Peyer's patch (tissue), 4 donors: ENCODE measurements around the gene SPHK2.
A peak's percentile ranks its signal among the peaks of the same experiment; 100 is the strongest.

Experiments
- POLR2A ChIP-seq, 2 donors: fragments of 450-650 bp; IDR thresholded peaks; one replicate each; pipeline ENCODE4 v1.5.1; 2017; ENCODE audit warnings: antibody characterized with exemption in 2 of 2, mild to moderate bottlenecking in 2 of 2, moderate library complexity in 2 of 2
- TF ChIP-seq, protein P1 (sequence below), 6 experiments: fragments of 450-650 bp in 4 of 6; fragments of 200-600 bp in 2 of 6; sonication (generic) in 1 of 6; IDR thresholded peaks; one replicate each; pipeline ENCODE4 v1.5.1; 2017 to 2019; ENCODE audit warnings: antibody characterized with exemption in 6 of 6, mild to moderate bottlenecking in 3 of 6, moderate library complexity in 1 of 6

DNA sequence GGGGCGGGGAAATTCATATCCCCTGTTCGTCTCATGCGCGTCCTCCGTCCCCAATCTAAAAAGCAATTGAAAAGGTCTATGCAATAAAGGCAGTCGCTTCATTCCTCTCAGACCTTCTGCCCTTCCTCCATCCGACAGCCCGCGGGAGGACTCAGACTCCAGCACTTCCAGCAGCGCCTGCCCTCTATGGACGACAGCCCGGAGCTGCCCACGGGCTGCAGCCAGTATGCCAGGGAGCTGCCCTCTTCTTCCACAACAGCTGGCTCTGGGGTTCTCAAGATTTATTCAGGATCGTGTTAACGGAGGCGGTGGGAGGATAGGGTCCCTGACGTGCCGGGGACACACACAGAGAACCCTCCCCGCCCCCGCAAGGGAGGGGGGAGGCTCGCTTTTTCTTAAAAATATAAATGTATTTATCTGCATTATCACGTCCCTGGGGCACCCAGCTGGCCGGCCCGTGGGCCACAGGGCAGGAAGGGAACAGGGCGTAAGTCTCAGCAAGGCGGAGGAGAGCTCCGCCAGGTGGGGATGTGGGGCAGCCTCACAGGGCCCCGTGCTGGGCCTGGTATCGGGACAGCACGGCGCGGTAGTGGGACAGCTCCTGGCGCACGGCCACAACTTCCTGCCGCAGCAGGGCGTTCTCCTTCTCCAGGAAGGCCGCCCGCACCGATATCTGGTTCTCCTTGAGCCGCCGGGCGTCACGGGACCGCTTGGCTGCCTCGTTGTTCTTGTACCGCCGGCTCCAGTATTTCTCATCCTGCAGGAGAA is 11.2 kb downstream of the SPHK2 start:
- TF ChIP-seq, protein P1, sequence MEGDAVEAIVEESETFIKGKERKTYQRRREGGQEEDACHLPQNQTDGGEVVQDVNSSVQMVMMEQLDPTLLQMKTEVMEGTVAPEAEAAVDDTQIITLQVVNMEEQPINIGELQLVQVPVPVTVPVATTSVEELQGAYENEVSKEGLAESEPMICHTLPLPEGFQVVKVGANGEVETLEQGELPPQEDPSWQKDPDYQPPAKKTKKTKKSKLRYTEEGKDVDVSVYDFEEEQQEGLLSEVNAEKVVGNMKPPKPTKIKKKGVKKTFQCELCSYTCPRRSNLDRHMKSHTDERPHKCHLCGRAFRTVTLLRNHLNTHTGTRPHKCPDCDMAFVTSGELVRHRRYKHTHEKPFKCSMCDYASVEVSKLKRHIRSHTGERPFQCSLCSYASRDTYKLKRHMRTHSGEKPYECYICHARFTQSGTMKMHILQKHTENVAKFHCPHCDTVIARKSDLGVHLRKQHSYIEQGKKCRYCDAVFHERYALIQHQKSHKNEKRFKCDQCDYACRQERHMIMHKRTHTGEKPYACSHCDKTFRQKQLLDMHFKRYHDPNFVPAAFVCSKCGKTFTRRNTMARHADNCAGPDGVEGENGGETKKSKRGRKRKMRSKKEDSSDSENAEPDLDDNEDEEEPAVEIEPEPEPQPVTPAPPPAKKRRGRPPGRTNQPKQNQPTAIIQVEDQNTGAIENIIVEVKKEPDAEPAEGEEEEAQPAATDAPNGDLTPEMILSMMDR (IDR thresholded peaks at IDR 0.05) = peak in 3 of 6 experiments; percentile 23 to 36 (median 24)
- TF ChIP-seq POLR2A (IDR thresholded peaks at IDR 0.05) = peak; percentile 4 to 5
